CD4-positive, CD25-positive, alpha-beta regulatory T cell (primary cell): ENCODE data around the gene RAD51B. TPM values are rescaled to one million over a fixed set of nuclear protein-coding genes. Genes with fewer than 3 reads are reported as not detected.

ENCODE experiments used
- ATAC-seq, 2 donors: fragments of 150-1000 bp; cut with Tn5 transposase; one replicate each; pipeline ENCODE4 v1.10.0; 2021; ENCODE audit warnings: low read depth in 2 of 2, moderate number of reproducible peaks in 2 of 2, moderate library complexity in 1 of 2
- DNase-seq, 3 donors: peaks; one replicate each; pipeline versions ENCODE4 v3.0.0 to v3.0.0-alpha.2; 2012 to 2022; ENCODE audit warnings: mixed read lengths in 1 of 3
- H3K27ac ChIP-seq: one replicate; pipeline ENCODE4 v1.7.0; 2013; ENCODE audit warnings: mild to moderate bottlenecking, low read length; ENCODE audit not compliant: insufficient read depth, poor library complexity, severe bottlenecking
- H3K27me3 ChIP-seq: one replicate; pipeline ENCODE4 v1.7.0; 2013; ENCODE audit warnings: low read length; ENCODE audit not compliant: control insufficient read depth, insufficient read depth
- H3K36me3 ChIP-seq: one replicate; pipeline ENCODE4 v1.7.0; 2013; ENCODE audit warnings: mild to moderate bottlenecking, low read length, moderate library complexity; ENCODE audit not compliant: control insufficient read depth, insufficient read depth
- H3K4me1 ChIP-seq: 2 replicates; pipeline ENCODE4 v1.7.0; 2013; ENCODE audit warnings: mild to moderate bottlenecking, low read length; ENCODE audit not compliant: insufficient read depth, control insufficient read depth, poor library complexity, severe bottlenecking
- H3K4me3 ChIP-seq: one replicate; pipeline ENCODE4 v1.7.0; 2013; ENCODE audit warnings: low read depth, mild to moderate bottlenecking, low read length, moderate library complexity
- H3K9me3 ChIP-seq, 2 experiments: 1 replicate in 1 of 2; 2 replicates in 1 of 2; pipeline ENCODE4 v1.7.0; 2013; ENCODE audit warnings: low read length in 2 of 2, mild to moderate bottlenecking in 1 of 2, moderate library complexity in 1 of 2; ENCODE audit not compliant: control insufficient read depth in 2 of 2
- H3K27ac Mint-ChIP-seq, 3 donors: one replicate each; pipeline ENCODE4 v1.8.0; 2020 to 2022; ENCODE audit warnings: mild to moderate bottlenecking in 3 of 3, mixed read lengths in 3 of 3, moderate library complexity in 2 of 3
- H3K27me3 Mint-ChIP-seq: one replicate; pipeline ENCODE4 v1.8.0; 2022; ENCODE audit warnings: mild to moderate bottlenecking, mixed read lengths
- H3K36me3 Mint-ChIP-seq: one replicate; pipeline ENCODE4 v1.8.0; 2020; ENCODE audit warnings: mixed read lengths
- H3K4me1 Mint-ChIP-seq, 4 donors: one replicate each; pipeline ENCODE4 v1.8.0; 2020 to 2022; ENCODE audit warnings: mixed read lengths in 4 of 4, mild to moderate bottlenecking in 1 of 4
- H3K4me3 Mint-ChIP-seq, 4 donors: one replicate each; pipeline ENCODE4 v1.8.0; 2020 to 2022; ENCODE audit warnings: mild to moderate bottlenecking in 4 of 4, mixed read lengths in 4 of 4, moderate library complexity in 3 of 4
- H3K9me3 Mint-ChIP-seq, 7 donors: one replicate each; pipeline ENCODE4 v1.8.0; 2020 to 2022; ENCODE audit warnings: mixed read lengths in 7 of 7, mild to moderate bottlenecking in 3 of 7, moderate library complexity in 2 of 7
- polyA plus RNA-seq, 4 donors: library from polyadenylated mRNA; unstranded; fragments of 300-500 nt; fragmentation: Illumina TruSeq; gene quantifications; one replicate each; pipeline ENCODE4 v1.2.3, GENCODE V29; 2021
- total RNA-seq: library from RNA; stranded (reverse); gene quantifications from one replicate; pipeline ENCODE4 v1.2.3, GENCODE V29; 2022

Gene RAD51B
- total and polyA plus RNA-seq, 5 donors from 2014 or later, result 19.1 to 40.2 (median 28.1) TPM

- Mint-ChIP-seq H3K27ac (no peak overlapping the region), H3K4me1 (peaks cover 0 to 16% (median 9%) of the 10 kb centered on the region in 4 donors), H3K27me3 (no peaks in the 10 kb centered on the region), H3K4me3 (no peak overlapping the region), H3K36me3 (no peaks in the 10 kb centered on the region), H3K9me3 (no peaks in the 10 kb centered on the region)
- no peak for ATAC-seq
- Histone ChIP-seq H3K27me3 (no peaks in the 10 kb centered on the region), H3K4me3 (no peak overlapping the region), H3K9me3 (no peaks in the 10 kb centered on the region), H3K27ac (no peak overlapping the region), H3K4me1 (peaks cover 4% of the 10 kb centered on the region), H3K36me3 (no peaks in the 10 kb centered on the region)
- DNase-seq, result no peak
Observed at GRCh38 chr14:68463705-68464374, 644.3 kb downstream of the RAD51B start.

- Mint-ChIP-seq H3K9me3 (no peaks in the 10 kb centered on the region), H3K27ac (no peak overlapping the region), H3K27me3 (no peaks in the 10 kb centered on the region), H3K4me3 (no peak overlapping the region), H3K4me1 (peaks cover 0 to 12% (median 7%) of the 10 kb centered on the region in 4 donors), H3K36me3 (peaks cover 1% of the 10 kb centered on the region)
- Histone ChIP-seq H3K27me3 (no peaks in the 10 kb centered on the region), H3K27ac (no peak overlapping the region), H3K4me1 (peaks cover 5% of the 10 kb centered on the region), H3K9me3 (no peaks in the 10 kb centered on the region), H3K36me3 (no peaks in the 10 kb centered on the region), H3K4me3 (no peak overlapping the region)
- DNase-seq, result no peak
- ATAC-seq, result no peak
Observed at GRCh38 chr14:68464711-68465110, 645.1 kb downstream of the RAD51B start.

GRCh38 chr14:68466491-68466977 lies 647.0 kb downstream of the RAD51B start:
- Mint-ChIP-seq H3K4me3 (no peak overlapping the region), H3K36me3 (peaks cover 6% of the 10 kb centered on the region), H3K27me3 (no peaks in the 10 kb centered on the region), H3K4me1 (peaks cover 0 to 15% (median 9%) of the 10 kb centered on the region in 4 donors), H3K9me3 (no peaks in the 10 kb centered on the region), H3K27ac (no peak overlapping the region)
- ATAC-seq, result no peak
- H3K36me3 ChIP-seq, result no peaks in the 10 kb centered on the region
- H3K4me1 ChIP-seq, result peaks cover 5% of the 10 kb centered on the region
- no peaks in the 10 kb centered on the region for H3K9me3 ChIP-seq
- H3K27ac ChIP-seq, result no peak overlapping the region
- no peaks in the 10 kb centered on the region for H3K27me3 ChIP-seq
- DNase-seq, result no peak
- H3K4me3 ChIP-seq, result no peak overlapping the region

GRCh38 chr14:68467425-68467824 lies 647.8 kb downstream of the RAD51B start:
- Mint-ChIP-seq H3K4me3 (no peak overlapping the region), H3K27me3 (no peaks in the 10 kb centered on the region), H3K36me3 (peaks cover 6% of the 10 kb centered on the region), H3K9me3 (no peaks in the 10 kb centered on the region), H3K27ac (no peak overlapping the region), H3K4me1 (peaks cover 0 to 15% (median 9%) of the 10 kb centered on the region in 4 donors)
- Histone ChIP-seq H3K9me3 (no peaks in the 10 kb centered on the region), H3K4me1 (peaks cover 5% of the 10 kb centered on the region), H3K4me3 (no peak overlapping the region), H3K27ac (no peak overlapping the region), H3K36me3 (no peaks in the 10 kb centered on the region), H3K27me3 (no peaks in the 10 kb centered on the region)
- DNase-seq (no peak), ATAC-seq (no peak)

GRCh38 chr14:68468437-68469207 lies 649.0 kb downstream of the RAD51B start:
- peak overlapping the region in 1 of 4 donors; percentile 24 for H3K4me3 Mint-ChIP-seq
- DNase-seq, result peak in 1 of 3 donors; percentile 49
- H3K27ac ChIP-seq, result no peak overlapping the region

GRCh38 chr14:68469208-68469713 lies 649.7 kb downstream of the RAD51B start:
- no peaks in the 10 kb centered on the region for H3K9me3 ChIP-seq
- H3K36me3 Mint-ChIP-seq, result peaks cover 9% of the 10 kb centered on the region
- no peak for DNase-seq
- peak overlapping the region in 2 of 3 donors; percentile 65 to 75 for H3K27ac Mint-ChIP-seq
- H3K27me3 Mint-ChIP-seq, result no peaks in the 10 kb centered on the region
- H3K4me3 ChIP-seq, result no peak overlapping the region
- ATAC-seq, result no peak
- no peaks in the 10 kb centered on the region for H3K27me3 ChIP-seq
- no peaks in the 10 kb centered on the region for H3K36me3 ChIP-seq
- no peak overlapping the region for H3K27ac ChIP-seq
- H3K4me1 ChIP-seq, result peaks cover 5% of the 10 kb centered on the region
- no peaks in the 10 kb centered on the region for H3K9me3 Mint-ChIP-seq
- no peak overlapping the region for H3K4me3 Mint-ChIP-seq
- peaks cover 0 to 17% (median 12%) of the 10 kb centered on the region in 4 donors for H3K4me1 Mint-ChIP-seq

More at GRCh38 chr14:68468437-68469207, 649.0 kb downstream of the RAD51B start:
- H3K36me3 Mint-ChIP-seq, result peaks cover 6% of the 10 kb centered on the region
- H3K27me3 Mint-ChIP-seq, result no peaks in the 10 kb centered on the region
- Histone ChIP-seq H3K36me3 (no peaks in the 10 kb centered on the region), H3K4me1 (peaks cover 5% of the 10 kb centered on the region), H3K27me3 (no peaks in the 10 kb centered on the region), H3K9me3 (no peaks in the 10 kb centered on the region), H3K4me3 (no peak overlapping the region)
- H3K4me1 Mint-ChIP-seq, result peaks cover 0 to 15% (median 10%) of the 10 kb centered on the region in 4 donors
- peak; percentile 64 to 68 for ATAC-seq
- peak overlapping the region in 2 of 3 donors; percentile 65 to 75 for H3K27ac Mint-ChIP-seq
- H3K9me3 Mint-ChIP-seq, result no peaks in the 10 kb centered on the region

DNA sequence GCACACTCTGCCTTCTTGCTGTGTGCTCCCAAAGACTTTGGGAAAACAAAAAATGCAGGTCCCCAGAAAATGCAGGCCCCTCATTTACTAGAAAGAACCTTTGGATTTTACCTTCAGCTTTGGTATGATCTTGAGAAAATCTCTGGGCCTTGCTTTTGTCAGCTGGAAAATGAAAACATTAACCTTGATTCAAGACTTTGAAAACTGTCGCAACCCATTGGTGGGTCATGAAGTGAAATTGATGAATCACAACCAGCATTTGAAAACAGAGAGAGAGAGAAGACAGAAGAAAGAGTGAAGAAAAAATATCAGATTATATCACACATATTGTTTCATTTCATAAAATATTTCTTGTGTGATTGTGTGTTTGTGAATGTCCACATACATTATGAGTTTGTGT lies 650.8 kb downstream of the RAD51B start:
- H3K4me3 Mint-ChIP-seq, result no peak overlapping the region
- Histone ChIP-seq H3K4me1 (peaks cover 5% of the 10 kb centered on the region), H3K9me3 (no peaks in the 10 kb centered on the region), H3K36me3 (no peaks in the 10 kb centered on the region), H3K4me3 (no peak overlapping the region), H3K27me3 (no peaks in the 10 kb centered on the region), H3K27ac (no peak overlapping the region)
- H3K27me3 Mint-ChIP-seq, result no peaks in the 10 kb centered on the region
- no peaks in the 10 kb centered on the region for H3K9me3 Mint-ChIP-seq
- peaks cover 9% of the 10 kb centered on the region for H3K36me3 Mint-ChIP-seq
- H3K27ac Mint-ChIP-seq, result peak overlapping the region in 1 of 3 donors; percentile 6
- peaks cover 0 to 18% (median 10%) of the 10 kb centered on the region in 4 donors for H3K4me1 Mint-ChIP-seq
- ATAC-seq (no peak), DNase-seq (no peak)
